PC-9 (cell line): ENCODE measurements around the gene SDR39U1.

Experiments used
- CTCF ChIP-seq: fragments of 200-600 bp; sonication (generic); conservative IDR thresholded peaks from 2 replicates; pipeline ENCODE4 v1.6.1; 2017; ENCODE audit warnings: mixed run types, antibody characterized with exemption, mild to moderate bottlenecking, moderate library complexity
- EZH2 ChIP-seq: fragments of 200-600 bp; sonication (generic); IDR thresholded peaks from 2 replicates; pipeline ENCODE4 v1.8.0; 2017; ENCODE audit warnings: antibody characterized with exemption, low read depth

GRCh38 chr14:24437736-24438067 lies 4.9 kb downstream of the SDR39U1 start:
- no peak for TF ChIP-seq CTCF
- TF ChIP-seq EZH2: no peak
